Breast epithelium (tissue), 3 donors: Measurements from ENCODE around the gene FBXO3.

Experiments
- POLR2A ChIP-seq: fragments of 450-650 bp; IDR thresholded peaks from one replicate; pipeline ENCODE4 v1.6.1; 2016; ENCODE audit warnings: antibody characterized with exemption, mild to moderate bottlenecking, moderate library complexity
- POLR2AphosphoS5 ChIP-seq, 3 donors: sonication (generic); formaldehyde crosslinking; IDR thresholded peaks; one replicate each; pipeline ENCODE4 v1.6.1; 2017; ENCODE audit warnings: antibody characterized with exemption in 3 of 3
- TF ChIP-seq, protein P1 (sequence below), 3 donors: fragments of 450-650 bp; IDR thresholded peaks; one replicate each; pipeline ENCODE4 v1.5.1; 2016 to 2017; ENCODE audit warnings: antibody characterized with exemption in 3 of 3, mild to moderate bottlenecking in 3 of 3, moderate library complexity in 3 of 3

DNA sequence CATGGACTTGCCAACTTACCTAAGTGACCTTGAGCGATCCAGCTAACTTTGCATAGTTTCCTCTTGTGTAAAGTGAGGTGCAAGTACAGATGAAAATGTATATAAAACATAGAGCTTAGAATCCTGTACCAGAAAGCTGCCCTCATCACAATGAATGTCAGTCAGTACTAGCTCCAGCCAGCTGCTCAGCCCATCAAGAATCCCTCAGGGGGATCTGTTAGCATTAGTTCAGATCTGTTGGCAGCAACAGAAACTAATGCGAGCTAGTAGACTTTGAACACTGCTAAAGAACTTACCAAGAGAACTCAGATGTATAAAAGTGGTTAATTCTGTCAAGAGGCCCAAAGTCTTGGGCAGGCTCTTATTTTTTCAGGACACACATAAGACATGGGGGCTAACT lies 67.4 kb downstream of the FBXO3 start:
- TF ChIP-seq POLR2A = no peak
- TF ChIP-seq, protein P1, sequence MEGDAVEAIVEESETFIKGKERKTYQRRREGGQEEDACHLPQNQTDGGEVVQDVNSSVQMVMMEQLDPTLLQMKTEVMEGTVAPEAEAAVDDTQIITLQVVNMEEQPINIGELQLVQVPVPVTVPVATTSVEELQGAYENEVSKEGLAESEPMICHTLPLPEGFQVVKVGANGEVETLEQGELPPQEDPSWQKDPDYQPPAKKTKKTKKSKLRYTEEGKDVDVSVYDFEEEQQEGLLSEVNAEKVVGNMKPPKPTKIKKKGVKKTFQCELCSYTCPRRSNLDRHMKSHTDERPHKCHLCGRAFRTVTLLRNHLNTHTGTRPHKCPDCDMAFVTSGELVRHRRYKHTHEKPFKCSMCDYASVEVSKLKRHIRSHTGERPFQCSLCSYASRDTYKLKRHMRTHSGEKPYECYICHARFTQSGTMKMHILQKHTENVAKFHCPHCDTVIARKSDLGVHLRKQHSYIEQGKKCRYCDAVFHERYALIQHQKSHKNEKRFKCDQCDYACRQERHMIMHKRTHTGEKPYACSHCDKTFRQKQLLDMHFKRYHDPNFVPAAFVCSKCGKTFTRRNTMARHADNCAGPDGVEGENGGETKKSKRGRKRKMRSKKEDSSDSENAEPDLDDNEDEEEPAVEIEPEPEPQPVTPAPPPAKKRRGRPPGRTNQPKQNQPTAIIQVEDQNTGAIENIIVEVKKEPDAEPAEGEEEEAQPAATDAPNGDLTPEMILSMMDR (IDR thresholded peaks at IDR 0.05) = no peak
- no peak for TF ChIP-seq POLR2AphosphoS5 (IDR thresholded peaks at IDR 0.05)
